Adrenal gland (tissue), 19 donors: ENCODE data around the gene DSG2. TPM values are rescaled to one million over a fixed set of nuclear protein-coding genes. Genes with fewer than 3 reads are reported as not detected.

Experiments
- DNase-seq, 7 donors: peaks; one replicate each; pipeline ENCODE4 v3.0.0-alpha.2; 2019 to 2020
- H3K27ac ChIP-seq, 5 donors: fragments of 200-600 bp; sonication (generic) in 4 of 5; 1 replicate in 3 of 5; 2 replicates in 2 of 5; pipeline versions ENCODE4 v1.5.1 to v1.8.0; 2016 to 2020; ENCODE audit warnings: mild to moderate bottlenecking in 1 of 5
- H3K27me3 ChIP-seq: fragments of 200-600 bp; 2 replicates; pipeline ENCODE4 v1.8.0; 2021
- H3K36me3 ChIP-seq, 2 donors: fragments of 200-600 bp; replicated peaks in 1 of 2; 1 replicate in 1 of 2; 2 replicates in 1 of 2; pipeline versions ENCODE4 v1.5.1 to v1.8.0; 2018 to 2022
- H3K4me1 ChIP-seq, 2 donors: fragments of 200-600 bp; replicated peaks in 1 of 2; 1 replicate in 1 of 2; 2 replicates in 1 of 2; pipeline versions ENCODE4 v1.5.1 to v1.8.0; 2018 to 2021
- H3K4me3 ChIP-seq, 4 donors: fragments of 200-600 bp; sonication (generic) in 3 of 4; one replicate each; pipeline ENCODE4 v1.5.1; 2016 to 2018
- H3K9me3 ChIP-seq, 3 donors: fragments of 200-600 bp; sonication (generic) in 1 of 3; replicated peaks in 1 of 3; 1 replicate in 2 of 3; 2 replicates in 1 of 3; pipeline versions ENCODE4 v1.5.1 to v1.8.0; 2016 to 2021
- POLR2A ChIP-seq, 2 donors: fragments of 450-650 bp; IDR thresholded peaks; one replicate each; pipeline ENCODE4 v1.6.1; 2017; ENCODE audit warnings: antibody characterized with exemption in 2 of 2, mild to moderate bottlenecking in 2 of 2, moderate library complexity in 1 of 2
- WGBS, 4 donors: extraction: QIAGEN DNeasy Blood & Tissue Kit in 2 of 4; methylation state at CpG; one replicate each; pipeline versions ENCODE4 v1.1.5 to v1.1.7; 2013 to 2017; 5-methylcytosine and 5-hydroxymethylcytosine counted together
- intact Hi-C, 2 donors: fragments of 100-400 bp; cut with DNase I; formaldehyde crosslinking; loops; one replicate each; pipeline versions ENCODE4 v1.14.1 to v1.15.0; 2022 to 2023
- long read RNA-seq, 10 donors: library from polyadenylated mRNA in 3 of 10; unstranded in 2 of 10; stranded (forward) in 1 of 10; transcript quantifications; one replicate each; pipeline ENCODE4 v2.0.0 and lab custom pipeline, GENCODE V29; 2021 to 2026
- polyA plus RNA-seq, 3 donors: library from polyadenylated mRNA; stranded (reverse); fragments of 200-250 nt in 2 of 3; fragments of 350-450 nt in 1 of 3; fragmentation: Illumina TruSeq in 1 of 3; extraction: RNeasy Lipid Tissue Mini Kit (QIAGEN cat#74804) in 1 of 3; gene quantifications; one replicate each; pipeline ENCODE4 v1.2.3, GENCODE V29; 2013 to 2014
- total RNA-seq, 9 donors: library from RNA; depleted of rRNA in 4 of 9; stranded (reverse); fragments of >200 nt in 4 of 9; fragments of 120-200 nt in 1 of 9; fragmentation: NEBNext Ultra II Directional in 1 of 9; extraction: Animal tissue kit (Norgen Biotek cat#: 25700) in 1 of 9; gene quantifications; one replicate each; pipeline versions ENCODE4 v1.1.0 to v1.2.4, GENCODE V29; 2013 to 2023
- TF ChIP-seq, protein P1 (sequence below), 6 experiments: fragments of 450-650 bp in 4 of 6; fragments of 200-600 bp in 2 of 6; sonication (generic) in 1 of 6; IDR thresholded peaks; 1 replicate in 5 of 6; 2 replicates in 1 of 6; pipeline versions ENCODE4 v1.5.1 to v1.8.0; 2016 to 2021; ENCODE audit warnings: antibody characterized with exemption in 6 of 6, mild to moderate bottlenecking in 2 of 6, moderate library complexity in 1 of 6
- donor health status: healthy with polysubstance abuse.
- donor health status: Bipolar disorder and iron deficiency.
- donor health status: DM: yes; HTN: yes; CAD: no.
- donor health status: DM: no; HTN: no; CAD: no.
- donor health status: DM: no; HTN: no; CAD: no.
- donor health status: DM: yes; HTN: yes; CAD: no.

The DSG2 gene
- total RNA-seq (1 to 10 TPM in 7 of 9 donors, under 1 TPM in 2; 0.56 to 6.8 (median 2.1) TPM), polyA plus RNA-seq (1 to 10 TPM in 1 of 3 donors, under 1 TPM in 2; 0.32 to 2.3 (median 0.74) TPM)
- long read RNA-seq, donor 1: 0 reads
- long read RNA-seq, donor 2: 0 reads
- long read RNA-seq, donor 3, full-length matches to known transcripts: 1 of 1 reads
- long read RNA-seq, donor 3, partial matches to known transcripts: 0 of 1 reads
- long read RNA-seq, donor 3, other reads (novel, unspliced or antisense): 0 of 1 reads
- long read RNA-seq, donor 4: 0 reads
- long read RNA-seq, donor 5, full-length matches to known transcripts: 7 of 10 reads
- long read RNA-seq, donor 5, partial matches to known transcripts: 0 of 10 reads
- long read RNA-seq, donor 5, other reads (novel, unspliced or antisense): 3 of 10 reads
- long read RNA-seq, donor 6: 0 reads
- long read RNA-seq, donor 7: 0 reads
- long read RNA-seq, donor 8, full-length matches to known transcripts: 2 of 2 reads
- long read RNA-seq, donor 8, partial matches to known transcripts: 0 of 2 reads
- long read RNA-seq, donor 8, other reads (novel, unspliced or antisense): 0 of 2 reads
- long read RNA-seq, donor 9: 0 reads
- long read RNA-seq, donor 10: 0 reads

GRCh38 chr18:31497836-31498573 is at the start of gene DSG2:
DSG2 (plus strand) TSS chr18:31498177; CDS start chr18:31498252, 75 bp downstream.
- peak; percentile 35 to 71 (median 53) for DNase-seq
- Histone ChIP-seq H3K27ac (no peak within 1 kb of the TSS), H3K27me3 (no peaks in the 10 kb centered on the region), H3K9me3 (no peaks in the 10 kb centered on the region), H3K4me3 (peak within 1 kb of the TSS in 3 of 4 donors; percentile 4 to 55 (median 7)), H3K36me3 (no peaks in the 10 kb centered on the region), H3K4me1 (peaks cover 8% of the 10 kb centered on the region in 2 donors)
- TF ChIP-seq POLR2A (IDR thresholded peaks at IDR 0.05): no peak
- TF ChIP-seq, protein P1, sequence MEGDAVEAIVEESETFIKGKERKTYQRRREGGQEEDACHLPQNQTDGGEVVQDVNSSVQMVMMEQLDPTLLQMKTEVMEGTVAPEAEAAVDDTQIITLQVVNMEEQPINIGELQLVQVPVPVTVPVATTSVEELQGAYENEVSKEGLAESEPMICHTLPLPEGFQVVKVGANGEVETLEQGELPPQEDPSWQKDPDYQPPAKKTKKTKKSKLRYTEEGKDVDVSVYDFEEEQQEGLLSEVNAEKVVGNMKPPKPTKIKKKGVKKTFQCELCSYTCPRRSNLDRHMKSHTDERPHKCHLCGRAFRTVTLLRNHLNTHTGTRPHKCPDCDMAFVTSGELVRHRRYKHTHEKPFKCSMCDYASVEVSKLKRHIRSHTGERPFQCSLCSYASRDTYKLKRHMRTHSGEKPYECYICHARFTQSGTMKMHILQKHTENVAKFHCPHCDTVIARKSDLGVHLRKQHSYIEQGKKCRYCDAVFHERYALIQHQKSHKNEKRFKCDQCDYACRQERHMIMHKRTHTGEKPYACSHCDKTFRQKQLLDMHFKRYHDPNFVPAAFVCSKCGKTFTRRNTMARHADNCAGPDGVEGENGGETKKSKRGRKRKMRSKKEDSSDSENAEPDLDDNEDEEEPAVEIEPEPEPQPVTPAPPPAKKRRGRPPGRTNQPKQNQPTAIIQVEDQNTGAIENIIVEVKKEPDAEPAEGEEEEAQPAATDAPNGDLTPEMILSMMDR (IDR thresholded peaks at IDR 0.05): peak in 1 of 6 experiments; percentile 3
- intact Hi-C loops: no loop called here
- 0 to 2% (median 1%) methylated on average over 21 to 79 of the region's 79 CpGs for WGBS, 4 donors

DNA sequence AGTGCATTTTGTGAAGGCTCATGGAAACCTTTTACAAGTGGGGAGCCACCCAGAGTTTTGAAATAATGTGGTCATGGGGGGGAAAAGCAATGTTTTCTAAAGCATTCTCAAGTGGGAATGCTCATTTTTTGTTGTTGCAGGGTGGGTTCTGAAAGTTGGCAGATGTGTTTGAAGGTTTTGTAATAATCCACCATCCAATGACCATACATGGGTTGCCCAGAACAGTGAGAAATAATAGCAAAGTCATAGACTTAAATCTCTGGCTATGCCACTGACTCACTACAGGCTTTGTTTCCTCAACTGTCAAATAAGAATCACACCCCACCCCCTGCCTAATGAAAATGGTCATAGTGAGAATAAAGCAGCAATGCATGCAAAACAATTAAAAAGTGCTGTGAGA is 47.6 kb upstream of the DSG2 start:
- no peak for DNase-seq
- Histone ChIP-seq H3K36me3 (no peaks in the 10 kb centered on the region), H3K4me3 (no peak overlapping the region), H3K9me3 (no peaks in the 10 kb centered on the region), H3K4me1 (no peaks in the 10 kb centered on the region), H3K27ac (no peak overlapping the region), H3K27me3 (no peaks in the 10 kb centered on the region)
- intact Hi-C loops: no loop called here
- TF ChIP-seq, protein P1 (IDR thresholded peaks at IDR 0.05): no peak
- TF ChIP-seq POLR2A (IDR thresholded peaks at IDR 0.05): no peak

- no peaks in the 10 kb centered on the region for H3K9me3 ChIP-seq
- TF ChIP-seq, protein P1 (IDR thresholded peaks at IDR 0.05): no peak
- TF ChIP-seq POLR2A (IDR thresholded peaks at IDR 0.05): no peak
- no peaks in the 10 kb centered on the region for H3K36me3 ChIP-seq
- WGBS, 4 donors: 86 to 95% (median 88%) methylated on average over 1 of the region's 1 CpG
- intact Hi-C loops: no loop called here
- no peaks in the 10 kb centered on the region for H3K27me3 ChIP-seq
- no peak for DNase-seq
- no peaks in the 10 kb centered on the region for H3K4me1 ChIP-seq
- H3K27ac ChIP-seq: no peak overlapping the region
- H3K4me3 ChIP-seq: no peak overlapping the region
These were observed 46.4 kb upstream of the DSG2 start for GRCh38 chr18:31451625-31452024.

DNA sequence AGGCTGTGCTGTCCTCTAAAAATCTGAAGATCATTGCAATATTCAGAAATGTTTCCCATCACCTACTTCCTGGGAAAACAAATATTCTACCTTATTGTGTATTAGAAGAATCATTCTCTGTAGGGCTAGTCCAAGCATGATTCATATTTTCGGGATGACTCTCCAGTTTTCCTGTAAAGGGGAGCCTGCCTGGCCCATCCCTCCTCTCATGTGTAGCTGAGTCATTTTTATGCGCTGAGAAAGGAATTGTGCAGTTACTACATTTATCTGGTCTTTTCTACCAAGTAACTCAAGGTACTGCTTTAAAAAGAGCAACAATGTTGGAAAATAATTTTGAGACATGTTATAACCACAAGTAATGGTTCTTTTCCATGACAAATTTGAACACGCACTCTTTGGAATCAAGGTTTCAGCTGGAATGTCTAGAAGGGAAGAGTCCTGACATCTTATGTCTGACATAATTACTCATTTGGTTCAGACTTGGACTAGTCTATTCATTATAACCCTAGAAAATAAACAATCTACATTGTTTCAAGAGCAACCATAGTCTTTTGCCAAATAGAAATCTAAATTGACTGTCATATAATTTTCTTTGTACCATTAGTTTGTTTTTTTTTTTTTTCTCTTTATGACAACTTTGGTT is 43.8 kb upstream of the DSG2 start:
- Histone ChIP-seq H3K27ac (no peak overlapping the region), H3K27me3 (no peaks in the 10 kb centered on the region), H3K4me3 (no peak overlapping the region), H3K9me3 (no peaks in the 10 kb centered on the region), H3K4me1 (no peaks in the 10 kb centered on the region), H3K36me3 (no peaks in the 10 kb centered on the region)
- intact Hi-C loops: no loop called here
- 52 to 77% (median 70%) methylated on average over 3 of the region's 3 CpGs for WGBS, 4 donors
- peak in 2 of 7 donors; percentile 2 to 16 for DNase-seq
- TF ChIP-seq, protein P1 (IDR thresholded peaks at IDR 0.05): no peak
- no peak for TF ChIP-seq POLR2A (IDR thresholded peaks at IDR 0.05)
